Chondrocyte (in vitro differentiated cells): ENCODE results near the gene UHMK1. TPM values are rescaled to one million over a fixed set of nuclear protein-coding genes. Genes with fewer than 3 reads are reported as not detected.

ENCODE experiments used
- DNase-seq: peaks from one replicate; pipeline ENCODE4 v3.0.0; 2021; ENCODE audit warnings: mixed read lengths, low spot score
- H3K27ac Mint-ChIP-seq: one replicate; pipeline ENCODE4 v1.8.0; 2021; ENCODE audit warnings: mild to moderate bottlenecking, moderate library complexity, mixed read lengths; ENCODE audit not compliant: unreplicated experiment
- H3K27me3 Mint-ChIP-seq: 2 replicates; pipeline ENCODE4 v1.8.0; 2021; ENCODE audit warnings: low read depth, mixed read lengths
- H3K36me3 Mint-ChIP-seq: 2 replicates; pipeline ENCODE4 v1.8.0; 2021; ENCODE audit warnings: low read depth, mixed read lengths
- H3K4me1 Mint-ChIP-seq: 2 replicates; pipeline ENCODE4 v1.8.0; 2021; ENCODE audit warnings: low read depth, mild to moderate bottlenecking, mixed read lengths
- H3K4me3 Mint-ChIP-seq: one replicate; pipeline ENCODE4 v1.8.0; 2021; ENCODE audit warnings: mild to moderate bottlenecking, moderate library complexity, mixed read lengths; ENCODE audit not compliant: unreplicated experiment
- H3K9me3 Mint-ChIP-seq: 2 replicates; pipeline ENCODE4 v1.8.0; 2021; ENCODE audit warnings: low read depth, mixed read lengths
- CTCF ChIP-seq: fragments of 200-600 bp; sonication (generic); IDR thresholded peaks from 2 replicates; pipeline ENCODE4 v1.5.0; 2021; ENCODE audit warnings: antibody characterized with exemption, mild to moderate bottlenecking, moderate library complexity
- total RNA-seq: library from RNA; stranded (reverse); gene quantifications from 3 replicates; pipeline ENCODE4 v1.2.1, GENCODE V29; 2021

The UHMK1 gene
- total RNA-seq, 1 donor from 2014 or later, result 28.4 TPM

- H3K9me3 Mint-ChIP-seq, result no peaks in the 10 kb centered on the region
- no peak for TF ChIP-seq CTCF
- no peak overlapping the region for H3K4me3 Mint-ChIP-seq
- no peak overlapping the region for H3K27ac Mint-ChIP-seq
- H3K36me3 Mint-ChIP-seq, result peaks cover 19% of the 10 kb centered on the region
- H3K4me1 Mint-ChIP-seq, result peaks cover 3% of the 10 kb centered on the region
- DNase-seq, result no peak
- no peaks in the 10 kb centered on the region for H3K27me3 Mint-ChIP-seq
Observed at GRCh38 chr1:162527314-162527713, 29.7 kb downstream of the UHMK1 start.

- H3K4me3 Mint-ChIP-seq, result no peak overlapping the region
- no peaks in the 10 kb centered on the region for H3K9me3 Mint-ChIP-seq
- peaks cover 1% of the 10 kb centered on the region for H3K36me3 Mint-ChIP-seq
- no peak for DNase-seq
- no peaks in the 10 kb centered on the region for H3K27me3 Mint-ChIP-seq
- TF ChIP-seq CTCF, result no peak
- no peak overlapping the region for H3K27ac Mint-ChIP-seq
- H3K4me1 Mint-ChIP-seq, result peaks cover 6% of the 10 kb centered on the region
Observed at GRCh38 chr1:162530307-162530987, 32.8 kb downstream of the UHMK1 start.

GRCh38 chr1:162530988-162531319 is 33.3 kb downstream of the UHMK1 start:
- Mint-ChIP-seq H3K27ac (no peak overlapping the region), H3K4me1 (peaks cover 10% of the 10 kb centered on the region), H3K36me3 (peaks cover 1% of the 10 kb centered on the region), H3K4me3 (no peak overlapping the region), H3K9me3 (no peaks in the 10 kb centered on the region), H3K27me3 (no peaks in the 10 kb centered on the region)
- TF ChIP-seq CTCF, result no peak
- no peak for DNase-seq

- H3K9me3 Mint-ChIP-seq, result no peaks in the 10 kb centered on the region
- no peak overlapping the region for H3K4me3 Mint-ChIP-seq
- no peak for DNase-seq
- TF ChIP-seq CTCF, result no peak
- no peaks in the 10 kb centered on the region for H3K27me3 Mint-ChIP-seq
- peak overlapping the region; percentile 69 for H3K27ac Mint-ChIP-seq
- no peaks in the 10 kb centered on the region for H3K36me3 Mint-ChIP-seq
- peaks cover 21% of the 10 kb centered on the region for H3K4me1 Mint-ChIP-seq
Observed at GRCh38 chr1:162535501-162535900, 37.9 kb downstream of the UHMK1 start.

- no peak for TF ChIP-seq CTCF
- no peak overlapping the region for H3K4me3 Mint-ChIP-seq
- no peaks in the 10 kb centered on the region for H3K27me3 Mint-ChIP-seq
- H3K36me3 Mint-ChIP-seq, result no peaks in the 10 kb centered on the region
- H3K4me1 Mint-ChIP-seq, result peaks cover 26% of the 10 kb centered on the region
- no peaks in the 10 kb centered on the region for H3K9me3 Mint-ChIP-seq
- H3K27ac Mint-ChIP-seq, result no peak overlapping the region
- DNase-seq, result no peak
Observed at GRCh38 chr1:162536511-162536910, 38.9 kb downstream of the UHMK1 start.
